BJ (cell line): Measurements from ENCODE around the gene NPBWR2. TPM values are rescaled to one million over a fixed set of nuclear protein-coding genes. Genes with fewer than 3 reads are reported as not detected.

Experiments
- CTCF ChIA-PET: fragments of 350-600 bp; formaldehyde crosslinking; extraction: SDS; loops from one replicate; lab custom pipeline; 2021; ENCODE audit warnings: antibody characterized with exemption, inconsistent platforms; lab: Yijun Ruan, JAX
- POLR2A ChIA-PET: fragments of 300-600 bp; sonication (Branson Sonifier 250); formaldehyde crosslinking; extraction: SDS; loops from one replicate; lab custom pipeline; 2021; ENCODE audit warnings: antibody characterized with exemption; lab: Charles Lee
- DNase-seq: peaks from one replicate; pipeline ENCODE4 v3.0.0-alpha.2; 2011; ENCODE audit warnings: low read depth
- H3K27me3 ChIP-seq: 2 replicates; pipeline ENCODE4 v1.6.0; 2011; ENCODE audit warnings: low read length; ENCODE audit not compliant: control insufficient read depth, insufficient read depth
- H3K36me3 ChIP-seq: 2 replicates; pipeline ENCODE4 v1.5.1; 2011; ENCODE audit warnings: low read length; ENCODE audit not compliant: control insufficient read depth, insufficient read depth
- H3K4me3 ChIP-seq: 2 replicates; pipeline ENCODE4 v1.5.1; 2011; ENCODE audit warnings: low read depth, mild to moderate bottlenecking, control low read depth, low read length
- CTCF ChIP-seq: IDR thresholded peaks from 2 replicates; pipeline ENCODE4 v1.5.1; 2011; ENCODE audit warnings: low read depth, mild to moderate bottlenecking, control low read depth, inconsistent platforms, low read length, moderate library complexity; ENCODE audit not compliant: insufficient read depth
- polyA plus RNA-seq: library from polyadenylated mRNA; depleted of rRNA; stranded (reverse); fragments of >200 nt; gene quantifications from 2 replicates; pipeline ENCODE4 v1.2.3, GENCODE V29; 2011

NPBWR2 gene
- polyA plus RNA-seq, 1 experiment = not detected

GRCh38 chr20:64150756-64151632 lies 43.6 kb upstream of the NPBWR2 start:
- TF ChIP-seq CTCF = no peak
- no peaks in the 10 kb centered on the region for H3K36me3 ChIP-seq
- H3K27me3 ChIP-seq = peaks cover 3% of the 10 kb centered on the region; the same call in 1 of the 2 replicates
- no peak overlapping the region for H3K4me3 ChIP-seq
- ChIA-PET CTCF (no interaction called here), POLR2A (no interaction called here)
- no peak for DNase-seq

GRCh38 chr20:64149809-64150560 lies 42.6 kb upstream of the NPBWR2 start:
- no peak for DNase-seq
- CTCF ChIA-PET = no interaction called here
- H3K36me3 ChIP-seq = no peaks in the 10 kb centered on the region
- H3K27me3 ChIP-seq = peaks cover 3% of the 10 kb centered on the region; the same call in 1 of the 2 replicates
- no peak for TF ChIP-seq CTCF
- POLR2A ChIA-PET = no interaction called here
- H3K4me3 ChIP-seq = no peak overlapping the region

GRCh38 chr20:64149141-64149540 lies 41.8 kb upstream of the NPBWR2 start:
- Histone ChIP-seq H3K36me3 (no peaks in the 10 kb centered on the region), H3K27me3 (peaks cover 3% of the 10 kb centered on the region; the same call in 1 of the 2 replicates), H3K4me3 (no peak overlapping the region)
- DNase-seq = no peak
- no peak for TF ChIP-seq CTCF
- ChIA-PET POLR2A (no interaction called here), CTCF (no interaction called here)

GRCh38 chr20:64148581-64148980 lies 41.2 kb upstream of the NPBWR2 start:
- no peak for TF ChIP-seq CTCF
- Histone ChIP-seq H3K27me3 (peaks cover 3% of the 10 kb centered on the region; the same call in 1 of the 2 replicates), H3K36me3 (no peaks in the 10 kb centered on the region), H3K4me3 (no peak overlapping the region)
- ChIA-PET CTCF (no interaction called here), POLR2A (no interaction called here)
- no peak for DNase-seq

- Histone ChIP-seq H3K4me3 (no peak overlapping the region), H3K27me3 (peaks cover 3% of the 10 kb centered on the region), H3K36me3 (no peaks in the 10 kb centered on the region)
- ChIA-PET POLR2A (no interaction called here), CTCF (interaction anchor here (1.4 kb wide), 1 partner anchor 26 kb away, joined by 3 read pairs; no protein-coding TSS in a partner anchor)
- TF ChIP-seq CTCF = no peak
- DNase-seq = no peak
These were observed 39.6 kb upstream of the NPBWR2 start for GRCh38 chr20:64146936-64147477.
